Fibroblast of mammary gland (primary cell): Measurements from ENCODE around the gene MTMR10.

Experiments used
- DNase-seq: peaks from one replicate; pipeline ENCODE4 v3.0.0-alpha.2; 2010; ENCODE audit warnings: low read depth
- H3K4me3 ChIP-seq: 2 replicates; pipeline ENCODE4 v1.5.1; 2011; ENCODE audit warnings: low read depth, mild to moderate bottlenecking, low read length, moderate library complexity; ENCODE audit not compliant: control insufficient read depth
- TF ChIP-seq, protein P1 (sequence below): conservative IDR thresholded peaks from 2 replicates; pipeline ENCODE4 v1.5.1; 2011; ENCODE audit warnings: low read depth, low read length, inconsistent platforms; ENCODE audit not compliant: control insufficient read depth, insufficient read depth

Gene MTMR10

DNA sequence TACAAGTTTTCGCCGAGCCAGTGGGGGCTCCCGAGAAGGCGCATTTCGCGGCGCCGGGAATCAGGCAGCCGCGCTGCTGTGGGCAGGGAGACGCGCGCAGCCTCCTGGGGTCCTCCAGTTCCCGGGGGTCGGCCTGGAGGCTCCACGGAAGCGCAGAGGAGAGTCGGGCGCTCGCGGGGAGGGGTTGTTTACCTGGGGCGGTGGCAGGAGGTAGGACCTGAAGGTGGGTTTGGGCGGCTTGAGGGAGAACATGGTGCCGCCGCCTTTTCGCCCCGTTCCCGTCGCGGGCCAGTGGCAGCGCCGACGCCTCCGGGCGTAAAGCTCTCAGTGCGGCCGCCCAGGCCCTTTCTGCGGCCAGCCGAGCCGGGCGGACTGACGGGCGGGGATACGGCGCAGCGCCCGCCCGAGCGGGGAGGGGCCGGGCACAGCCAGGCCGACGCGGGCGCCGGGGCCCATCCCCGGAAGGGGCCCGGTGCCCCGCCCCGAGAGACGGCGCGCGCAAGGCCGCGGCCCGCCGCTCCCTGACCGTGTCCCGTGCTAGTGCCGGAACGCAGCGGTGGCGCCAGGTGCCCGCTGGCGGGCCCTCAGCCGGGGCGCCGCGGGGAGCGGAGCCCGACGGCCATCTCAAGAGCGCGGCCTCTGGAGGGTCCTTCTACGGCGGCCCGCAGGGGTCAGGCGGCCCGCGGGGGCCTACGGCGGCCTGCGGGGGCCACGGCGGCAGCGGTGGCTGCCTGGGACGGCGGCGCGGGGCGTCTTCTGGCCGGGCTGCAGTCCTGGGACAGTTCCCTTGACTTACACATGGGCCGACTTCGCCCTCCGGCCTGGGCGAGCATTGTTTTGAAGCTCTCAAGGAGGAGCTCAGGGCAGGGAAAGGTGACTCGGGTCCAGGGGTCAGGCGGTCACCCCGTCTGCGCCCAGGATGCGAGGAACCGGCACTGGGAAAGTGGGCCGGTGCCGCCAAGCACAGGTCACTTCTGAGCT is at the start of gene MTMR10:
MTMR10 (minus strand) TSS at position 374 of the 981 bp plus-strand sequence; CDS start at position 252, 122 bp downstream.
- peak; percentile 65 for DNase-seq
- H3K4me3 ChIP-seq: peak within 1 kb of the TSS; percentile 90
- TF ChIP-seq, protein P1, sequence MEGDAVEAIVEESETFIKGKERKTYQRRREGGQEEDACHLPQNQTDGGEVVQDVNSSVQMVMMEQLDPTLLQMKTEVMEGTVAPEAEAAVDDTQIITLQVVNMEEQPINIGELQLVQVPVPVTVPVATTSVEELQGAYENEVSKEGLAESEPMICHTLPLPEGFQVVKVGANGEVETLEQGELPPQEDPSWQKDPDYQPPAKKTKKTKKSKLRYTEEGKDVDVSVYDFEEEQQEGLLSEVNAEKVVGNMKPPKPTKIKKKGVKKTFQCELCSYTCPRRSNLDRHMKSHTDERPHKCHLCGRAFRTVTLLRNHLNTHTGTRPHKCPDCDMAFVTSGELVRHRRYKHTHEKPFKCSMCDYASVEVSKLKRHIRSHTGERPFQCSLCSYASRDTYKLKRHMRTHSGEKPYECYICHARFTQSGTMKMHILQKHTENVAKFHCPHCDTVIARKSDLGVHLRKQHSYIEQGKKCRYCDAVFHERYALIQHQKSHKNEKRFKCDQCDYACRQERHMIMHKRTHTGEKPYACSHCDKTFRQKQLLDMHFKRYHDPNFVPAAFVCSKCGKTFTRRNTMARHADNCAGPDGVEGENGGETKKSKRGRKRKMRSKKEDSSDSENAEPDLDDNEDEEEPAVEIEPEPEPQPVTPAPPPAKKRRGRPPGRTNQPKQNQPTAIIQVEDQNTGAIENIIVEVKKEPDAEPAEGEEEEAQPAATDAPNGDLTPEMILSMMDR: no peak

DNA sequence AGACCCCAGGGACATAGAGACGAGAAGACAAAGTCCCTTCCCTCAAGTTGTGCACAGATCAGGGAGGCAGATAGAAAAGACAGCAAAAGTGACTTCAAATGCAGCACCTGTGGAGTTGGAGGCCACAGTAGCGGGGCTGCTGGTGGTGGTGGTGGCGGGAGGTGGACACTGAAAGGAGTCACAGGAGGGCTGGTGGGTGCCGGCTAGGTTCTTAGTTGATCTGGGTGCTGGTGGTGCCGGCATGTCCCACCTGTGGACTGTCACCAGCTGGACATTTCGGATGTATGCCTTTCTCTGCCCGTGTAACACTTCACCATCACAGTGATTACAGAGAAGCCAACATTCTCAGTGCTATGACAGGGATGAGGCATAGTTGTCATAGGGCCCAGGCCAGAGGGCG is 49.2 kb upstream of the MTMR10 start:
- TF ChIP-seq, protein P1: no peak
- no peak overlapping the region for H3K4me3 ChIP-seq
- DNase-seq: no peak

DNA sequence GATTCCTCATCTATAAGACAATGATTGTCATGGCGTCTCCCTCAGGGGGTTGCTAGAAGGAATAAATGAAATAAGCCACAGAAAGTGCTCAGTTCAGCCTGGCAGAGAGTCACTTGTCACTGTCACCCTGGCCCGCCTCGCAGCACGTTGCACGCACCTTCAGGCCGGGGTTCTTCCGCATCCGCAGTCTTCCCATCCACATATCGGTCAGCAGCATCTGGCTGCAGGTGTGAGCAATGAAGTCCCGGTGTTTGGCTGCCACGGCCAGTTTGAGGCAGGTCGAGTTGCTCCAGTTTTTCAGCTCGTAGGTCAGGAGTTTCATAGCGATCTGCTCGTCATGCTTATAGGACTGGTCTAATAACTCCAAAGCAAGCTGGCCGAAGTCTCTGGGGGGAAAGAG is 48.5 kb upstream of the MTMR10 start:
- TF ChIP-seq, protein P1: no peak
- H3K4me3 ChIP-seq: no peak overlapping the region
- DNase-seq: no peak

DNA sequence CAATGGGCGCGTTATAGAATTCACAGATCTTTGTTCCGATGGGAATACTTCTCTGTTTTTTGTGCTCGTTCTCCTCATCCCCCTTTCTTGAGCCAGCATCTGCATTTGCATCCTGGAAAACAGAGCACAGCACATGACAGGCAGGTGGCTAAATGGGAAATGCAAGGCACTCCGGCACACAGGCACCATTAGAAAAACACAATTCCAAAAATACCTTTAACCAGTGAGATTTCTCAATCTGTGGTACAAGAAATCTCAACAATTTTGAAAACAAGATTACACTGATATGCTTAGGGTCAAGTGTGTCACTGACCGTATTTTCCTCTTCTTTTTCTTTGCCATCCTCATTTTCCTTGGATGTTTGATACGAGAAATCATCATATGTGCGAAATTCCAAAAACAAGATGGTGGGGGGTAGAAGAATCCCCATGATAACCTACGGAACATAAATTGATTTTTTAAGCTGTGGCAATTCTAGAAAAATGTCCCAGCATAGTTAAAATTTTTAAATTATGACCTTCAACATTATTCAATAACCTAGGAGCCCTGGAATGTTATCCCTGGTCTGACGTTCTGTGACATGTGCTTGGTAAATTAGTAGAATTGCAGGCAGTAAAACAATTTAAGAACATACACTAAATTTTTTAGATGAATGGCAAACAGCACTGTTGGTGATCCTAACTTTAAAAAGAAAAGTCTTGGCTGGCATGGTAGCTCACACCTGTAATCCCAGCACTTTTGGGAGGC is 46.5 kb upstream of the MTMR10 start:
- DNase-seq: no peak
- H3K4me3 ChIP-seq: no peak overlapping the region
- TF ChIP-seq, protein P1: no peak

DNA sequence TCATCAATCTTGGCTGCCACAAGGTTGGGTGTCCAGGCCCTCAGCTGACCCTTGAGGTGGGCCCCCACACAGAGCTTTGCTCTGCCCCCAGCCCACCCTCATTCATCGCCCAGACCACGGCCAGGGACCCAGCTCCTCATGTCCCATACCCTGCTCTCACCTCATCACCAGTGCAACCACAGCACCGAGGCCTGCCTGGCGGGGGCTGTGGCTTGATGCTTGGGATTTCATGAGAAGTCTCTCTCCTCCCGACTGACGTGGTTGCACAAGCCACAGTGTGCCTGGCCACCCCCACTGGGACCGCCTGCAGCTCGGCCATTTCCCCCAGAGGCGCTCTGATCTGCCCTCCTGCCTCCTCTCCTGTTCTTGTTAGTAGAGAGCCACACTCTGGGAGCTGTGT is 45.4 kb upstream of the MTMR10 start:
- no peak for DNase-seq
- H3K4me3 ChIP-seq: no peak overlapping the region
- TF ChIP-seq, protein P1: no peak

DNA sequence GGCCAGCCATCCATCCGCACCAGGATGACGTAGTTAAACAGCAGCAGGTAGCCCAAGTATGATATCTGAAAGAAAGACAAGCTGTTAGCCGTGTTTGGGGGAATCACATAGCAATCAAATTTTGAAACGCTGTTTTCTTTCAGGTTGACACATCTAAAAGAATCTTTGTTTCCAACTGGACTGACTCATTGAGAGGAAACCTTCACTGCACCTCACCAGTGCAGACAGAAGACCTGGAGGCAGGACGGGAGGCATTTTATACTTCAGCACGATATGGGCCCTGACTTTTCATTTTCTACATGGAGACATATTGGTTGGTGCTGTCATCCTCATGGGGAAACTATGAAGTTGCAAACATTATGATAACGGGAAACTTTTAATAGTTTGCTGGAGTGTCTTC is 44.2 kb upstream of the MTMR10 start:
- TF ChIP-seq, protein P1: no peak
- H3K4me3 ChIP-seq: no peak overlapping the region
- DNase-seq: no peak
